ENCODE data around the gene PSAPL1. TPM values are rescaled to one million over a fixed set of nuclear protein-coding genes. Genes with fewer than 3 reads are reported as not detected.

The PSAPL1 gene
- total RNA-seq, 1 donor from 2014 or later = not detected

- DNase-seq (ENCODE audit: low spot score) = no peak
Observed at GRCh38 chr4:7381890-7382633, 52.7 kb downstream of the PSAPL1 start.

- DNase-seq (ENCODE audit: low spot score) = no peak
Observed at GRCh38 chr4:7381221-7381889, 53.4 kb downstream of the PSAPL1 start.

Other genes with a start within 250 kb of the PSAPL1 start
- gene SORCS2, start 242.4 kb downstream of the PSAPL1 start, total RNA-seq = 2.8 TPM

All from ureter (tissue), 1 donor.